HepG2 (cell line): ENCODE measurements around the gene ATP8B4. TPM values are rescaled to one million over a fixed set of nuclear protein-coding genes. Genes with fewer than 3 reads are reported as not detected.

Source experiments
- ASH2L ChIP-seq: fragments of 300-600, 200-600 bp; sonication (generic); IDR thresholded peaks from 2 replicates; pipeline ENCODE4 v1.7.0; 2017; ENCODE audit warnings: low read depth, mild to moderate bottlenecking, moderate library complexity, mixed read lengths, low read length; ENCODE audit not compliant: insufficient read length
- CBX1 ChIP-seq: IDR thresholded peaks from one replicate; pipeline ENCODE4 v1.6.1; 2016; ENCODE audit warnings: antibody characterized with exemption, low read depth
- ESRRA ChIP-seq: sonication (generic); formaldehyde crosslinking; IDR thresholded peaks from 2 replicates; pipeline ENCODE4 v1.5.1; 2020; ENCODE audit warnings: mild to moderate bottlenecking, low read depth, missing genetic modification reagents
- ISL2 ChIP-seq: sonication (generic); formaldehyde crosslinking; IDR thresholded peaks from 2 replicates; pipeline ENCODE4 v1.5.0; 2020; ENCODE audit warnings: missing genetic modification reagents
- KMT2A ChIP-seq: sonication (generic); formaldehyde crosslinking; IDR thresholded peaks from 2 replicates; pipeline ENCODE4 v1.4.0; 2020; ENCODE audit warnings: missing genetic modification reagents
- NPAS2 ChIP-seq: sonication (generic); formaldehyde crosslinking; IDR thresholded peaks from 2 replicates; pipeline ENCODE4 v1.8.0; 2022; ENCODE audit warnings: mild to moderate bottlenecking, missing genetic modification reagents, borderline replicate concordance
- POLR2A ChIP-seq, 2 experiments: IDR thresholded peaks; 2 replicates each; pipeline ENCODE4 v1.6.1; 2011; ENCODE audit warnings: low read depth in 2 of 2, low read length in 2 of 2, mild to moderate bottlenecking in 1 of 2, moderate library complexity in 1 of 2; ENCODE audit not compliant: insufficient read depth in 1 of 2
- ZNF274 ChIP-seq: sonication (generic); formaldehyde crosslinking; IDR thresholded peaks from 2 replicates; pipeline ENCODE4 v1.5.1; 2020; ENCODE audit warnings: mild to moderate bottlenecking, missing genetic modification reagents
- ZXDC ChIP-seq: sonication (generic); formaldehyde crosslinking; IDR thresholded peaks from 2 replicates; pipeline ENCODE4 v1.5.0; 2020; ENCODE audit warnings: mild to moderate bottlenecking, missing genetic modification reagents
- polyA plus RNA-seq, 8 experiments: library from polyadenylated mRNA; depleted of rRNA in 3 of 8; stranded (reverse) in 7 of 8; unstranded in 1 of 8; fragments of >200 nt; fragmentation: Illumina TruSeq in 4 of 8; extraction: Trizol in 4 of 8; gene quantifications; 2 replicates each; pipeline versions ENCODE4 v1.2.1 to v1.2.3, GENCODE V29; 2011 to 2016; ENCODE audit warnings: low read depth in 4 of 8, missing spikeins in 1 of 8, mixed read lengths in 1 of 8; ENCODE audit not compliant: insufficient read depth in 1 of 8
- total RNA-seq, 5 experiments: library from RNA; depleted of rRNA; stranded (reverse); fragments of >200 nt; fragmentation: Illumina TruSeq; extraction: Trizol; gene quantifications; 2 replicates each; pipeline ENCODE4 v1.2.3, GENCODE V29; 2016; ENCODE audit warnings: low read depth in 1 of 5
- TF ChIP-seq, protein P1 (sequence below): IDR thresholded peaks from 2 replicates; pipeline ENCODE4 v1.6.1; 2012; ENCODE audit warnings: low read depth, low read length, improper control_type of control experiment

Gene ATP8B4
- total and polyA plus RNA-seq, 2 of the 13 experiments (the other 11 are each of a cell fraction or from before 2014, with no cell fraction given), result 0.24 to 0.69 TPM

DNA sequence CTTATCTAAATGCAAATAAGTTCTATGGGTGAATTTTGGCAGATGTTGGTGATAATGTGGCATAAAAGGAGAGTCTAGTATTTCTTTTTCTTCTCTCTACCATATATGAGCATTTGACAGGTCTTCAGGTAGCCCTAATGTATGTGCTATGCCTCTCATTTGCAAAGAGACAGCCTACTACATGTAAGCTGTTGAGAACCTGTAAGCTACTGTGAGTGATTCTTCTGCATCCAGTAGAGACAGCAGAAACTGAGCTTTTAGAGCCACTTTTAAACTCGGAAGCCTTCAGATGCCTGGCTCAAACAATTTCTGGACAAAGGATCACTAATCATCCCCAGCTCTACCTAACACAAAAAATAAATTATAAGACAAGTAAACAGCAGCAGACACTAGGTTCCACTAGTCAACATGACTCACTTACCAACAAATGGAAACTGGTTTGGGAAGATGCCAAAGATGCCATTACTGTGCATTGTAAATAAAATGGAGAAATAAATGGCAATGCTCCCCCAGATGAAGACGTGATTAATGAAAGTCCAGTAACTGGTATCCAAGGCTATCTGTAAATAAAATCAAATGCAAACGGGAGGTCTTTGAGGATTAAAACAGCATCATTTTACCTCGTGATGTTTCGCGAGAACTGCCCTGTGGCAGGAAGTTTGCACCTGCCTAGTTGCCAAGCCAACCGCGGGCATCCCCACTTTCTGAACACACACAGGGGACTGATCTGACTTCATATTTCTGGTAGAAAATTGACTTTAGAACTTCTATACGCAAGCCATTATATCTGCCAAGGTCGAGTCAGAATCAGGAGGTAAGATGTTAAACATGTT, 252.9 kb downstream of the ATP8B4 start (continued):
- TF ChIP-seq NPAS2 (CRISPR knock-in tag) (no peak), ZXDC (CRISPR knock-in tag) (no peak), ISL2 (CRISPR knock-in tag) (no peak), ASH2L (no peak), KMT2A (CRISPR knock-in tag) (no peak), POLR2A (IDR thresholded peaks at IDR 0.05; ENCODE audit: insufficient read depth in 1 of 2, low read depth in 2 of 2, low read length in 2 of 2) (no peak), ZNF274 (CRISPR knock-in tag) (no peak), CBX1 (no peak), ESRRA (no peak)
- TF ChIP-seq, protein P1, sequence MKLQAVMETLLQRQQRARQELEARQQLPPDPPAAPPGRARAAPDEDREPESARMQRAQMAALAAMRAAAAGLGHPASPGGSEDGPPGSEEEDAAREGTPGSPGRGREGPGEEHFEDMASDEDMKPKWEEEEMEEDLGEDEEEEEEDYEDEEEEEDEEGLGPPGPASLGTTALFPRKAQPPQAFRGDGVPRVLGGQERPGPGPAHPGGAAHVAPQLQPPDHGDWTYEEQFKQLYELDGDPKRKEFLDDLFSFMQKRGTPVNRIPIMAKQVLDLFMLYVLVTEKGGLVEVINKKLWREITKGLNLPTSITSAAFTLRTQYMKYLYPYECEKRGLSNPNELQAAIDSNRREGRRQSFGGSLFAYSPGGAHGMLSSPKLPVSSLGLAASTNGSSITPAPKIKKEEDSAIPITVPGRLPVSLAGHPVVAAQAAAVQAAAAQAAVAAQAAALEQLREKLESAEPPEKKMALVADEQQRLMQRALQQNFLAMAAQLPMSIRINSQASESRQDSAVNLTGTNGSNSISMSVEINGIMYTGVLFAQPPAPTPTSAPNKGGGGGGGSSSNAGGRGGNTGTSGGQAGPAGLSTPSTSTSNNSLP, result no peak
